KMS-11 (cell line): ENCODE data around the gene STARD6.
"Not testable (repeated sequence)": the region's sequence is repeated elsewhere in the genome, so short reads cannot be mapped to it uniquely, and the experiment has no call there.

Source experiments
- H2AFZ ChIP-seq: fragments of 200-600 bp; sonication (generic); 2 replicates; pipeline ENCODE4 v1.6.1; 2016; ENCODE audit warnings: antibody characterized with exemption, mixed run types, low read depth
- H3K27ac ChIP-seq: fragments of 200-600 bp; sonication (generic); 2 replicates; pipeline ENCODE4 v1.6.1; 2016; ENCODE audit warnings: mild to moderate bottlenecking, mixed run types
- H3K27me3 ChIP-seq: fragments of 200-600 bp; sonication (generic); 2 replicates; pipeline ENCODE4 v1.6.1; 2017; ENCODE audit warnings: mild to moderate bottlenecking, low read depth, mixed run types, moderate library complexity; ENCODE audit not compliant: insufficient read depth
- H3K36me3 ChIP-seq: fragments of 200-600 bp; sonication (generic); 2 replicates; pipeline ENCODE4 v1.6.1; 2017; ENCODE audit warnings: mild to moderate bottlenecking, mixed run types; ENCODE audit not compliant: insufficient read depth
- H3K4me1 ChIP-seq: fragments of 200-600 bp; sonication (generic); 2 replicates; pipeline ENCODE4 v1.6.1; 2016; ENCODE audit warnings: mild to moderate bottlenecking, low read depth, mixed run types; ENCODE audit not compliant: poor library complexity, severe bottlenecking
- H3K4me2 ChIP-seq: fragments of 200-600 bp; sonication (generic); 2 replicates; pipeline ENCODE4 v1.7.0; 2016; ENCODE audit warnings: mild to moderate bottlenecking, mixed run types
- H3K4me3 ChIP-seq: fragments of 200-600 bp; sonication (generic); IDR thresholded peaks from 2 replicates; pipeline ENCODE4 v1.6.1; 2017; ENCODE audit warnings: low read depth, low read length, mixed read lengths; ENCODE audit not compliant: insufficient read depth
- H3K79me2 ChIP-seq: fragments of 200-600 bp; sonication (generic); 2 replicates; pipeline ENCODE4 v1.6.1; 2016; ENCODE audit warnings: low read depth, mixed run types; ENCODE audit not compliant: insufficient read depth
- H3K9ac ChIP-seq: fragments of 200-600 bp; sonication (generic); 2 replicates; pipeline ENCODE4 v1.6.1; 2016; ENCODE audit warnings: mild to moderate bottlenecking, mixed run types
- H4K20me1 ChIP-seq: fragments of 200-600 bp; sonication (generic); 2 replicates; pipeline ENCODE4 v1.6.1; 2016; ENCODE audit warnings: mild to moderate bottlenecking, mixed run types; ENCODE audit not compliant: insufficient read depth
- CTCF ChIP-seq: fragments of 200-600 bp; sonication (generic); conservative IDR thresholded peaks from 2 replicates; pipeline ENCODE4 v1.6.1; 2017; ENCODE audit warnings: low read depth, mild to moderate bottlenecking, antibody characterized with exemption, low read length, moderate library complexity, mixed read lengths

Gene STARD6

GRCh38 chr18:54387631-54388030 is 30.0 kb upstream of the STARD6 start:
- no peak overlapping the region for H2AFZ ChIP-seq
- no peak for TF ChIP-seq CTCF
- H3K4me2 ChIP-seq = 0 out of 2 replicates have a peak overlapping the region, but pooled peaks have one; percentile 53

GRCh38 chr18:54386800-54387495 is 29.3 kb upstream of the STARD6 start:
- H3K4me3 ChIP-seq, H3K79me2 ChIP-seq, H3K9ac ChIP-seq, H3K4me2 ChIP-seq, H4K20me1 ChIP-seq, H3K27me3 ChIP-seq, H3K27ac ChIP-seq, H2AFZ ChIP-seq, H3K36me3 ChIP-seq: not testable (repeated sequence)
- H3K4me1 ChIP-seq = peaks cover 22% of the 10 kb centered on the region

More at GRCh38 chr18:54387631-54388030, 30.0 kb upstream of the STARD6 start:
- no peaks in the 10 kb centered on the region for H3K27me3 ChIP-seq
- no peak overlapping the region for H3K27ac ChIP-seq
- no peak overlapping the region for H3K4me3 ChIP-seq
- no peak overlapping the region for H3K9ac ChIP-seq
- H4K20me1 ChIP-seq = no peaks in the 10 kb centered on the region
- H3K4me1 ChIP-seq = peaks cover 27% of the 10 kb centered on the region
- H3K79me2 ChIP-seq = no peaks in the 10 kb centered on the region
- no peaks in the 10 kb centered on the region for H3K36me3 ChIP-seq

- Histone ChIP-seq H2AFZ (no peak overlapping the region), H3K4me3 (no peak overlapping the region), H3K9ac (no peak overlapping the region), H4K20me1 (no peaks in the 10 kb centered on the region), H3K27ac (no peak overlapping the region), H3K27me3 (no peaks in the 10 kb centered on the region), H3K36me3 (no peaks in the 10 kb centered on the region), H3K4me1 (peaks cover 22% of the 10 kb centered on the region), H3K79me2 (no peaks in the 10 kb centered on the region), H3K4me2 (no peak overlapping the region)
- TF ChIP-seq CTCF = no peak
These were observed 28.4 kb upstream of the STARD6 start for GRCh38 chr18:54386043-54386442.

- Histone ChIP-seq H3K36me3 (no peaks in the 10 kb centered on the region), H4K20me1 (no peaks in the 10 kb centered on the region), H3K9ac (no peak overlapping the region), H3K27ac (no peak overlapping the region), H3K27me3 (no peaks in the 10 kb centered on the region), H3K79me2 (no peaks in the 10 kb centered on the region), H2AFZ (no peak overlapping the region), H3K4me2 (no peak overlapping the region), H3K4me1 (peaks cover 3% of the 10 kb centered on the region), H3K4me3 (no peak overlapping the region)
- TF ChIP-seq CTCF = no peak
These were observed 25.1 kb upstream of the STARD6 start for GRCh38 chr18:54382733-54383252.

GRCh38 chr18:54382076-54382475 is 24.4 kb upstream of the STARD6 start:
- Histone ChIP-seq H3K4me1 (no peaks in the 10 kb centered on the region), H4K20me1 (no peaks in the 10 kb centered on the region), H3K4me3 (no peak overlapping the region), H3K27ac (no peak overlapping the region), H3K9ac (no peak overlapping the region), H3K27me3 (no peaks in the 10 kb centered on the region), H2AFZ (no peak overlapping the region), H3K36me3 (no peaks in the 10 kb centered on the region), H3K4me2 (no peak overlapping the region), H3K79me2 (no peaks in the 10 kb centered on the region)
- TF ChIP-seq CTCF = no peak
